Peyer's patch (tissue), 4 donors: ENCODE results near the gene VAV2. TPM values are rescaled to one million over a fixed set of nuclear protein-coding genes. Genes with fewer than 3 reads are reported as not detected.

Experiments
- DNase-seq, 3 donors: peaks; one replicate each; pipeline ENCODE4 v3.0.0-alpha.2; 2017 to 2019
- H3K27ac ChIP-seq, 4 donors: fragments of 200-600 bp; sonication (generic); one replicate each; pipeline ENCODE4 v1.5.1; 2016 to 2019
- H3K27me3 ChIP-seq, 2 donors: fragments of 200-600 bp; sonication (generic); one replicate each; pipeline ENCODE4 v1.5.1; 2019
- H3K36me3 ChIP-seq, 3 donors: fragments of 200-600 bp; sonication (generic); one replicate each; pipeline ENCODE4 v1.5.1; 2016 to 2019
- H3K4me1 ChIP-seq, 4 donors: fragments of 200-600 bp; sonication (generic); one replicate each; pipeline ENCODE4 v1.5.1; 2016 to 2019
- H3K4me3 ChIP-seq, 4 donors: fragments of 200-600 bp; sonication (generic); 1 replicate in 3 of 4; 2 replicates in 1 of 4; pipeline ENCODE4 v1.5.1; 2016 to 2019; ENCODE audit warnings: mild to moderate bottlenecking in 1 of 4
- H3K9me3 ChIP-seq, 4 donors: fragments of 200-600 bp; sonication (generic); one replicate each; pipeline ENCODE4 v1.5.1; 2016 to 2019; ENCODE audit warnings: mild to moderate bottlenecking in 1 of 4
- POLR2A ChIP-seq, 2 donors: fragments of 450-650 bp; IDR thresholded peaks; one replicate each; pipeline ENCODE4 v1.5.1; 2017; ENCODE audit warnings: antibody characterized with exemption in 2 of 2, mild to moderate bottlenecking in 2 of 2, moderate library complexity in 2 of 2
- total RNA-seq, 4 donors: library from RNA; depleted of rRNA; stranded (reverse); fragments of >200 nt; gene quantifications; one replicate each; pipeline ENCODE4 v1.1.0, GENCODE V29; 2016
- TF ChIP-seq, protein P1 (sequence below), 6 experiments: fragments of 450-650 bp in 4 of 6; fragments of 200-600 bp in 2 of 6; sonication (generic) in 1 of 6; IDR thresholded peaks; one replicate each; pipeline ENCODE4 v1.5.1; 2017 to 2019; ENCODE audit warnings: antibody characterized with exemption in 6 of 6, mild to moderate bottlenecking in 3 of 6, moderate library complexity in 1 of 6

VAV2 gene
- total RNA-seq, 4 donors from 2014 or later, result 47.9 to 61.8 (median 58.9) TPM

- peaks cover 0 to 4% (median 0%) of the 10 kb centered on the region in 4 donors for H3K4me1 ChIP-seq
- H3K4me3 ChIP-seq, result no peak overlapping the region
- H3K27ac ChIP-seq, result no peak overlapping the region
- peaks cover 0 to 49% (median 0%) of the 10 kb centered on the region in 3 donors for H3K36me3 ChIP-seq
- no peak for DNase-seq
- no peaks in the 10 kb centered on the region for H3K9me3 ChIP-seq
- TF ChIP-seq POLR2A (IDR thresholded peaks at IDR 0.05), result no peak
- TF ChIP-seq, protein P1, sequence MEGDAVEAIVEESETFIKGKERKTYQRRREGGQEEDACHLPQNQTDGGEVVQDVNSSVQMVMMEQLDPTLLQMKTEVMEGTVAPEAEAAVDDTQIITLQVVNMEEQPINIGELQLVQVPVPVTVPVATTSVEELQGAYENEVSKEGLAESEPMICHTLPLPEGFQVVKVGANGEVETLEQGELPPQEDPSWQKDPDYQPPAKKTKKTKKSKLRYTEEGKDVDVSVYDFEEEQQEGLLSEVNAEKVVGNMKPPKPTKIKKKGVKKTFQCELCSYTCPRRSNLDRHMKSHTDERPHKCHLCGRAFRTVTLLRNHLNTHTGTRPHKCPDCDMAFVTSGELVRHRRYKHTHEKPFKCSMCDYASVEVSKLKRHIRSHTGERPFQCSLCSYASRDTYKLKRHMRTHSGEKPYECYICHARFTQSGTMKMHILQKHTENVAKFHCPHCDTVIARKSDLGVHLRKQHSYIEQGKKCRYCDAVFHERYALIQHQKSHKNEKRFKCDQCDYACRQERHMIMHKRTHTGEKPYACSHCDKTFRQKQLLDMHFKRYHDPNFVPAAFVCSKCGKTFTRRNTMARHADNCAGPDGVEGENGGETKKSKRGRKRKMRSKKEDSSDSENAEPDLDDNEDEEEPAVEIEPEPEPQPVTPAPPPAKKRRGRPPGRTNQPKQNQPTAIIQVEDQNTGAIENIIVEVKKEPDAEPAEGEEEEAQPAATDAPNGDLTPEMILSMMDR (IDR thresholded peaks at IDR 0.05), result no peak
- no peaks in the 10 kb centered on the region for H3K27me3 ChIP-seq
Measured at GRCh38 chr9:133806623-133807010, 185.5 kb downstream of the VAV2 start.

DNA sequence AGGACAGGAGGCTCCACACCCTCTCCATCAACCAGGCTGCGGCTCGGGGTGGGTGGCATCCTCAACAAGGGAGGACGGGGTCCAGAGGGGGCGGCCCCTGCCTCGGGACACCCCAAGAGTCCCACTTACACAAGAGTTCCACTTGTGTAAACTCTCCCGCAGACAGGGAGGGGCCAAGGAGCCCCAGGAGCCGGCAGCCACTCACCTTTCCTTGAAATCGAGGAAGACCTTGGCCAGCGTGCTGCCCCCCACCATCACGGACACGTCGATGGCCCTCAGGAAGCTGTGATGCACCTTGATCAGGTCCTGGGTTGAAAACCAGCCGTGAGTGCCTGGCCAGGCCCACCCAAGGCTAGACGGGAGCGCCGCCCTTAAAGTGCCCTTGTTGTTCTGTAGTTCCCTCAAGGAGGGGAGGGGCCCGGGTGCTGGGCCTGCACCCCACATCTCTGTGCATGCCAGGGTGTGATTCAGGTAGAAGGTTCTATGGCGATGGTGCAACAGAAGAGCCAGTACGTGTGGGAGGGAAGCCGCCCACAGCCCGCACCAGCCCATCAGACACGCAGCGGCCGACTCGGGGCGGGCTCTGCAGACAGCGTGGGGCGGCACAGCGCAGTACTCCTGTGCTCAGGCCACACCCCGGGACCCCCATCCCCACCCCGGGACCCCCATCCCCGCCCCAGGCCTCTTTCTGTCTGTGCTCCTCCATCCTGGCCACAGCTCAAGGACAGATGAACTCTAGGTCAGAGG is 186.1 kb downstream of the VAV2 start:
- H3K9me3 ChIP-seq, result no peaks in the 10 kb centered on the region
- no peaks in the 10 kb centered on the region for H3K27me3 ChIP-seq
- peaks cover 0 to 47% (median 0%) of the 10 kb centered on the region in 3 donors for H3K36me3 ChIP-seq
- no peak for TF ChIP-seq POLR2A (IDR thresholded peaks at IDR 0.05)
- TF ChIP-seq, protein P1 (IDR thresholded peaks at IDR 0.05), result no peak
- H3K4me3 ChIP-seq, result no peak overlapping the region
- peaks cover 0 to 4% (median 0%) of the 10 kb centered on the region in 4 donors for H3K4me1 ChIP-seq
- no peak overlapping the region for H3K27ac ChIP-seq
- no peak for DNase-seq

- TF ChIP-seq, protein P1 (IDR thresholded peaks at IDR 0.05), result no peak
- TF ChIP-seq POLR2A (IDR thresholded peaks at IDR 0.05), result no peak
- DNase-seq, result no peak
- Histone ChIP-seq H3K27ac (no peak overlapping the region), H3K27me3 (no peaks in the 10 kb centered on the region), H3K4me1 (peaks cover 0 to 4% (median 0%) of the 10 kb centered on the region in 4 donors), H3K9me3 (no peaks in the 10 kb centered on the region), H3K4me3 (no peak overlapping the region), H3K36me3 (peaks cover 0 to 33% (median 0%) of the 10 kb centered on the region in 3 donors)
Measured at GRCh38 chr9:133804199-133804598, 187.9 kb downstream of the VAV2 start.

GRCh38 chr9:133803745-133804144 is 188.4 kb downstream of the VAV2 start:
- no peak for DNase-seq
- TF ChIP-seq, protein P1 (IDR thresholded peaks at IDR 0.05), result no peak
- no peak for TF ChIP-seq POLR2A (IDR thresholded peaks at IDR 0.05)
- peaks cover 0 to 33% (median 0%) of the 10 kb centered on the region in 3 donors for H3K36me3 ChIP-seq

DNA sequence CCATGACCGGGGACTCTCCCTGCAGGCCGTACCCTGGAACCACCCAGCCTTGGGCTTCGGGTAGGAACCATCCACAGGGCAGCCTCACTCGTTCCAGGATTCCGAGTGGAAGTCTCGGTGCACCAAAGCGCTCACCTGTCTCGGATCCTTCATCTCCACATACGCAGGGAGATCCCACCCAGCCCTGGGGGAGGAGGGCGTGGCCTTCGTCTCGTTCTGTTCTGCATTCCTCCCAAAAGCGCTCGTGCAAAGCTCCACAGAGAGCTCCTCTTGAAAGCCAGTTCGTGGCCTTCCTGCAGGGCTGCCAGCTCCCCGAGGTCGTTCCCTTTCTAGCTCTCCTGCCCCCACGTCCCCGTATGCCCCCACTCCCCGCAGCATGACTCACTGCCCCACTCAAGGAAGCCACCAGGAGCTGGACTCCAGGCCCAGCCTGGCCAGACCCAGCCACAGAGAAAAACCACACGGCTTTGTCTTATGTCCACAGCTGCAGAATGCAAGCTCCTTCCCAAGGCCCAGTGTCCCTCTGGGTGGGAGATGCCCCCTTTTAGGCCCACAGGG is 189.0 kb downstream of the VAV2 start:
- no peak overlapping the region for H3K27ac ChIP-seq
- peaks cover 0 to 27% (median 0%) of the 10 kb centered on the region in 3 donors for H3K36me3 ChIP-seq
- H3K4me3 ChIP-seq, result no peak overlapping the region
- no peaks in the 10 kb centered on the region for H3K27me3 ChIP-seq
- H3K4me1 ChIP-seq, result peaks cover 0 to 4% (median 0%) of the 10 kb centered on the region in 4 donors
- H3K9me3 ChIP-seq, result no peaks in the 10 kb centered on the region
- no peak for DNase-seq
- no peak for TF ChIP-seq POLR2A (IDR thresholded peaks at IDR 0.05)
- TF ChIP-seq, protein P1 (IDR thresholded peaks at IDR 0.05), result no peak

More at GRCh38 chr9:133803745-133804144, 188.4 kb downstream of the VAV2 start:
- no peak overlapping the region for H3K27ac ChIP-seq
- H3K9me3 ChIP-seq, result no peaks in the 10 kb centered on the region
- no peak overlapping the region for H3K4me3 ChIP-seq
- H3K27me3 ChIP-seq, result no peaks in the 10 kb centered on the region
- H3K4me1 ChIP-seq, result peaks cover 0 to 4% (median 0%) of the 10 kb centered on the region in 4 donors
